Mononuclear cell (primary cell): ENCODE data around the gene COLEC11. TPM values are rescaled to one million over a fixed set of nuclear protein-coding genes. Genes with fewer than 3 reads are reported as not detected.

Source experiments
- H3K27me3 ChIP-seq: 2 replicates; pipeline ENCODE4 v1.6.0; 2011; ENCODE audit warnings: low read length, control low read depth; ENCODE audit not compliant: insufficient read depth
- H3K4me1 ChIP-seq: 2 replicates; pipeline ENCODE4 v1.5.1; 2011; ENCODE audit warnings: mild to moderate bottlenecking, low read length, control low read depth; ENCODE audit not compliant: insufficient read depth
- H3K4me3 ChIP-seq: 2 replicates; pipeline ENCODE4 v1.5.1; 2011; ENCODE audit warnings: mild to moderate bottlenecking, low read length, moderate library complexity
- H3K9me3 ChIP-seq: 2 replicates; pipeline ENCODE4 v1.5.1; 2011; ENCODE audit warnings: low read depth, mild to moderate bottlenecking, control low read depth, low read length
- total RNA-seq: library from RNA; depleted of rRNA; stranded (reverse); fragments of >200 nt; gene quantifications from one replicate; pipeline ENCODE4 v1.2.3, GENCODE V29; 2012

COLEC11 gene
- total RNA-seq, 1 donor = not detected

- no peaks in the 10 kb centered on the region for H3K4me1 ChIP-seq
- H3K27me3 ChIP-seq = no peaks in the 10 kb centered on the region
- H3K9me3 ChIP-seq = no peaks in the 10 kb centered on the region
- no peak overlapping the region for H3K4me3 ChIP-seq
These were observed 48.7 kb downstream of the COLEC11 start for GRCh38 chr2:3643371-3644245.

- H3K9me3 ChIP-seq = no peaks in the 10 kb centered on the region
- no peak overlapping the region for H3K4me3 ChIP-seq
- H3K4me1 ChIP-seq = no peaks in the 10 kb centered on the region
- no peaks in the 10 kb centered on the region for H3K27me3 ChIP-seq
These were observed 49.3 kb downstream of the COLEC11 start for GRCh38 chr2:3644246-3644525.

- no peaks in the 10 kb centered on the region for H3K27me3 ChIP-seq
- no peaks in the 10 kb centered on the region for H3K9me3 ChIP-seq
- H3K4me1 ChIP-seq = no peaks in the 10 kb centered on the region
- H3K4me3 ChIP-seq = no peak overlapping the region
These were observed 50.1 kb downstream of the COLEC11 start for GRCh38 chr2:3644891-3645605.

GRCh38 chr2:3645745-3646389, 51.0 kb downstream of the COLEC11 start:
- H3K4me1 ChIP-seq = no peaks in the 10 kb centered on the region
- no peaks in the 10 kb centered on the region for H3K9me3 ChIP-seq
- H3K27me3 ChIP-seq = no peaks in the 10 kb centered on the region
- H3K4me3 ChIP-seq = no peak overlapping the region

GRCh38 chr2:3646446-3646845, 51.5 kb downstream of the COLEC11 start:
- no peaks in the 10 kb centered on the region for H3K27me3 ChIP-seq

GRCh38 chr2:3647246-3647645, 52.3 kb downstream of the COLEC11 start:
- Histone ChIP-seq H3K27me3 (no peaks in the 10 kb centered on the region), H3K4me3 (no peak overlapping the region), H3K9me3 (no peaks in the 10 kb centered on the region), H3K4me1 (no peaks in the 10 kb centered on the region)

More at GRCh38 chr2:3646446-3646845, 51.5 kb downstream of the COLEC11 start:
- Histone ChIP-seq H3K4me1 (no peaks in the 10 kb centered on the region), H3K4me3 (no peak overlapping the region), H3K9me3 (no peaks in the 10 kb centered on the region)

- Histone ChIP-seq H3K4me3 (no peak overlapping the region), H3K27me3 (no peaks in the 10 kb centered on the region), H3K9me3 (no peaks in the 10 kb centered on the region), H3K4me1 (no peaks in the 10 kb centered on the region)
These were observed 53.1 kb downstream of the COLEC11 start for GRCh38 chr2:3647831-3648651.

- Histone ChIP-seq H3K4me1 (no peaks in the 10 kb centered on the region), H3K4me3 (no peak overlapping the region), H3K27me3 (no peaks in the 10 kb centered on the region), H3K9me3 (no peaks in the 10 kb centered on the region)
These were observed 53.8 kb downstream of the COLEC11 start for GRCh38 chr2:3648652-3649177.

- no peak overlapping the region for H3K4me3 ChIP-seq
- H3K4me1 ChIP-seq = no peaks in the 10 kb centered on the region
- no peaks in the 10 kb centered on the region for H3K9me3 ChIP-seq
These were observed 54.7 kb downstream of the COLEC11 start for GRCh38 chr2:3649581-3649980.

GRCh38 chr2:3650140-3650920, 55.4 kb downstream of the COLEC11 start:
- H3K4me3 ChIP-seq = no peak overlapping the region
- H3K9me3 ChIP-seq = no peaks in the 10 kb centered on the region
- H3K4me1 ChIP-seq = no peaks in the 10 kb centered on the region
- H3K27me3 ChIP-seq = no peaks in the 10 kb centered on the region

More at GRCh38 chr2:3649581-3649980, 54.7 kb downstream of the COLEC11 start:
- H3K27me3 ChIP-seq = no peaks in the 10 kb centered on the region

GRCh38 chr2:3651691-3652648, 57.1 kb downstream of the COLEC11 start:
- no peak overlapping the region for H3K4me3 ChIP-seq
- no peaks in the 10 kb centered on the region for H3K4me1 ChIP-seq
- no peaks in the 10 kb centered on the region for H3K9me3 ChIP-seq
- no peaks in the 10 kb centered on the region for H3K27me3 ChIP-seq

- Histone ChIP-seq H3K9me3 (no peaks in the 10 kb centered on the region), H3K27me3 (no peaks in the 10 kb centered on the region), H3K4me3 (no peak overlapping the region), H3K4me1 (no peaks in the 10 kb centered on the region)
These were observed 58.1 kb downstream of the COLEC11 start for GRCh38 chr2:3652896-3653625.
